Calu3 (cell line): Measurements from ENCODE around the gene ST3GAL4. TPM values are rescaled to one million over a fixed set of nuclear protein-coding genes. Genes with fewer than 3 reads are reported as not detected.

ENCODE experiments used
- BruUV-seq: library from RNA; stranded (reverse); fragments of 400-500 nt; replicated peaks from 2 replicates; lab custom pipeline; 2021; lab: Mats Ljungman, UMichigan
- CTCF ChIA-PET: fragments of 300-600 bp; sonication (Branson Sonifier 250); formaldehyde crosslinking; loops from one replicate; lab custom pipeline; 2022; ENCODE audit warnings: antibody characterized with exemption; lab: Charles Lee
- DNase-seq: peaks from one replicate; pipeline ENCODE4 v3.0.0; 2022
- H3K27ac Mint-ChIP-seq: one replicate; pipeline ENCODE4 v1.8.0; 2022; ENCODE audit warnings: mixed read lengths; ENCODE audit not compliant: unreplicated experiment
- H3K27me3 Mint-ChIP-seq: one replicate; pipeline ENCODE4 v1.8.0; 2022; ENCODE audit warnings: mixed read lengths; ENCODE audit not compliant: unreplicated experiment
- H3K36me3 Mint-ChIP-seq: one replicate; pipeline ENCODE4 v1.8.0; 2022; ENCODE audit warnings: mild to moderate bottlenecking, moderate library complexity, mixed read lengths; ENCODE audit not compliant: insufficient read depth, unreplicated experiment
- H3K4me1 Mint-ChIP-seq: one replicate; pipeline ENCODE4 v1.8.0; 2022; ENCODE audit warnings: mild to moderate bottlenecking, low read depth, mixed read lengths; ENCODE audit not compliant: unreplicated experiment
- H3K4me3 Mint-ChIP-seq: one replicate; pipeline ENCODE4 v1.8.0; 2022; ENCODE audit warnings: mild to moderate bottlenecking, low read depth, moderate library complexity, mixed read lengths; ENCODE audit not compliant: unreplicated experiment
- H3K9me3 Mint-ChIP-seq: one replicate; pipeline ENCODE4 v1.8.0; 2022; ENCODE audit warnings: low read depth, mixed read lengths; ENCODE audit not compliant: unreplicated experiment
- CTCF ChIP-seq: fragments of 200-600 bp; IDR thresholded peaks from one replicate; pipeline ENCODE4 v1.8.0; 2022; ENCODE audit warnings: antibody characterized with exemption; ENCODE audit not compliant: unreplicated experiment
- intact Hi-C: fragments of 100-400 bp; cut with micrococcal nuclease; formaldehyde crosslinking; loops from one replicate; pipeline ENCODE4 v1.10.0; 2022; ENCODE audit not compliant: unreplicated experiment
- total RNA-seq: library from RNA; stranded (reverse); gene quantifications from 2 replicates; pipeline ENCODE4 v1.2.3, GENCODE V29; 2022

ST3GAL4 gene
- total RNA-seq, 1 experiment from 2014 or later = 27.9 TPM

GRCh38 chr11:126408901-126409619, 53.6 kb downstream of the ST3GAL4 start:
- intact Hi-C loops = no loop called here
- Mint-ChIP-seq H3K4me1 (peaks cover 26% of the 10 kb centered on the region), H3K4me3 (no peak overlapping the region), H3K27me3 (no peaks in the 10 kb centered on the region), H3K9me3 (no peaks in the 10 kb centered on the region), H3K27ac (peak overlapping the region; percentile 15), H3K36me3 (peaks cover 15% of the 10 kb centered on the region)
- CTCF ChIA-PET = no interaction called here
- TF ChIP-seq CTCF = no peak
- no peak for DNase-seq
- BruUV-seq = no TSS peak

DNA sequence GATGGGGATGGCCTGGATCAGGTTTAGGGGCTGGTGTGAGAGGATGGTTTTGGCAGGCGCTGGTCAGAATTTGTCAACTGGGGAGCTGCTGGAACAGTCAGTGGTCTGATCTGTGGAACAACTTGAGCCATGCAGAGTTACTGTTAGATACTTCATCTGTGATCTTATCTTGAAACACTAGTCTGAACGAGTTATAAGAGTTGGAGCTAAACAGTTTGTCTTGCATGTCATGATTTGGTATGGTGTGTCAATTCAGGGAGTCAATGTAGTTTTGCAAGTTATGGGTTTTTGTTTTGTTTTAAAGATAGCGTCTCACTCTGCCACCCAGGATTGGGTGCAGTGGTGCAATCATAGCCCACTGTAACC, 54.1 kb downstream of the ST3GAL4 start:
- H3K4me1 Mint-ChIP-seq = peaks cover 20% of the 10 kb centered on the region
- no peak overlapping the region for H3K27ac Mint-ChIP-seq
- DNase-seq = no peak
- intact Hi-C loops = no loop called here
- TF ChIP-seq CTCF = no peak
- H3K27me3 Mint-ChIP-seq = no peaks in the 10 kb centered on the region
- no peaks in the 10 kb centered on the region for H3K9me3 Mint-ChIP-seq
- CTCF ChIA-PET = no interaction called here
- H3K36me3 Mint-ChIP-seq = peaks cover 15% of the 10 kb centered on the region
- BruUV-seq = no TSS peak
- no peak overlapping the region for H3K4me3 Mint-ChIP-seq

GRCh38 chr11:126410649-126411048, 55.2 kb downstream of the ST3GAL4 start:
- DNase-seq = no peak
- TF ChIP-seq CTCF = no peak
- H3K4me1 Mint-ChIP-seq = peaks cover 10% of the 10 kb centered on the region
- no peak overlapping the region for H3K4me3 Mint-ChIP-seq
- intact Hi-C loops = no loop called here
- H3K36me3 Mint-ChIP-seq = peaks cover 18% of the 10 kb centered on the region
- CTCF ChIA-PET = no interaction called here
- no peaks in the 10 kb centered on the region for H3K27me3 Mint-ChIP-seq
- H3K27ac Mint-ChIP-seq = no peak overlapping the region
- H3K9me3 Mint-ChIP-seq = no peaks in the 10 kb centered on the region
- BruUV-seq = no TSS peak

- Mint-ChIP-seq H3K4me3 (no peak overlapping the region), H3K36me3 (peaks cover 17% of the 10 kb centered on the region), H3K4me1 (peaks cover 15% of the 10 kb centered on the region), H3K27me3 (no peaks in the 10 kb centered on the region), H3K9me3 (no peaks in the 10 kb centered on the region), H3K27ac (no peak overlapping the region)
- BruUV-seq = no TSS peak
- TF ChIP-seq CTCF = no peak
- intact Hi-C loops = no loop called here
- CTCF ChIA-PET = no interaction called here
- no peak for DNase-seq
These were observed 56.5 kb downstream of the ST3GAL4 start for GRCh38 chr11:126411971-126412381.
